ENCODE data around the gene FOXK2.
A peak's percentile ranks its signal among the peaks of the same experiment; 100 is the strongest.

Gene FOXK2

DNA sequence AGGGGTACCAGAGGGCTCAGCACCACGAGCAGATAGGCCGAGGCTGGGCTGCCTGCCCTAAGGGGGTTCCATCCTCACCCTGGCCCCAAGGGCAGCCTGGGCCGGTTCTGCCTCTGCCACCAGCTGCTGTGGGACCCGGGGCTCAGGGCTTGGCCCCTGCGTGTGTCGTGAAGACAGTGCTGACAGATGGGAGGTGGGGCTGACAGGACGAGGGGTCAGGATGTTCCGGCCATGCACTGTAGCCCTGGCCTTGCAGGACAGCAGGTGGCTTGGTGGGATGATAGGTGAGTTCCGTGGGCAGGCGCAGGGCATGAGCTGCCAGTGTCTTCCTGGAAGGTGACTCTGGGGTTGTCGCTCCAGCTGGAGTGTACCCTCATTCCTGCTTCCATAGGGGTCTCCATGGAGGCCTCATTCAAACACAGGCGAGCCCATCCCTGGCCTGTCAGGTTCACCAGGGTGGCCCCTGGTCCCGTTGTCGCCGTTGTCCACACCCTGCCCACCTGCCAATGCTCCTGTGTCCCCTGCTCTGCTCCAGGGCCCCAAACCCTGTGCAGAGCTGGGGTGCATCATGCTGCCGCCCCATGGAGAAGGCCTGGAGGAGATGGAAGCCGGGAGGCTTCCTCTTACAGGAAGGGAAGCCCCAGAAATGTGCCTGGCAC lies 71.5 kb downstream of the FOXK2 start:
- no peak for DNase-seq (ENCODE audit: low spot score)

DNA sequence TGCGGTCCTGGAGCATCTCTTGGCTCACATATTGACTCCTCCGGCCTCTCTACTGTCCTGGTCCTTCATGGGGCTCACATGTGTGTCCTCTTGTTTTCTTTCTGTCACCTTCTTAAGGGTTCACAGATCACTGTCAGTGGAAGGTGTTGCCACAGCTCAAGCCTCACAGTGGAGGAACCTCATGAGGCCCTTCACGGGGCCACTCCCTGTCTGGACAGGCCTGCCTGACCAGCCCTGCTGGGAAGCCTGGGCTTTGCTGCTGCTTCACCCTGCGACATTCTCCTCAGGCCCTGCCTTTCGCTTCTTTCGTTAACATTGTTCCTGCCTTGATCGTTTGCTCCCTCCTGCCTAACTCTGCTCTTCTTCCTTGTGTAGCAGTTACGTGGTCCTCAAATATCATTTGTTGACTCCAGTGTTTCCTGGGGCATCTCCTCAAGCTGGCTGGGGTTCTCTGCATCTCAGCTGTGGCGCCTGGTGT lies 72.8 kb downstream of the FOXK2 start:
- no peak for DNase-seq (ENCODE audit: low spot score)

GRCh38 chr17:82592767-82593589 lies 73.4 kb downstream of the FOXK2 start:
- DNase-seq (ENCODE audit: low spot score), result peak; percentile 68

DNA sequence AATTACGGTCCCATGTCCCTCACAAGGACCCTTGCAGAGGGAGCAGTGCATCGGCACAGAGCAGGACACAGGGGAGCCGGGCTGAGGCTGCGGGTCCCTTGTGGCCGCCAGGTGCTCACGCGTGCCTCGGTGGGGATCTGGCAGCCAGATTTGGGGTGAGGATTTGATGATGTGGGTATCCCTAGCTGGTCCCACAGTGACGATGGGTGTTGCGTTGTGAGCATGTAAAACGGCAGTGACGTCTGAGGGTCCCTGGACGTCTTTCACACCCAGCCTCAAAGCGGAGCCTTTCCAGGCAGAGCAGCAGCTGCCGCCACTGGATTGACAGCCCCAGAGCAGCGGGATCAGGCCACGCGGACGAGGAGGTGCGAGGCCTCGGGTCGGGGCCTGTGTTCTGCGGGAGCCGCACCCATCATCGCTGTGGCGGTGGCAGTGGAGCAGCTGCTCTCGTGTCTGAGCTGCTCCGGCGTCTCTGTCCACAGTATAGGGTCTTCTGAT lies 74.1 kb downstream of the FOXK2 start:
- no peak for DNase-seq (ENCODE audit: low spot score)

- no peak for DNase-seq (ENCODE audit: low spot score)
Observed at GRCh38 chr17:82594571-82594970, 75.0 kb downstream of the FOXK2 start.

- DNase-seq (ENCODE audit: low spot score), result no peak
Observed at GRCh38 chr17:82595893-82596292, 76.4 kb downstream of the FOXK2 start.

- DNase-seq (ENCODE audit: low spot score), result no peak
Observed at GRCh38 chr17:82596296-82596695, 76.8 kb downstream of the FOXK2 start.

DNA sequence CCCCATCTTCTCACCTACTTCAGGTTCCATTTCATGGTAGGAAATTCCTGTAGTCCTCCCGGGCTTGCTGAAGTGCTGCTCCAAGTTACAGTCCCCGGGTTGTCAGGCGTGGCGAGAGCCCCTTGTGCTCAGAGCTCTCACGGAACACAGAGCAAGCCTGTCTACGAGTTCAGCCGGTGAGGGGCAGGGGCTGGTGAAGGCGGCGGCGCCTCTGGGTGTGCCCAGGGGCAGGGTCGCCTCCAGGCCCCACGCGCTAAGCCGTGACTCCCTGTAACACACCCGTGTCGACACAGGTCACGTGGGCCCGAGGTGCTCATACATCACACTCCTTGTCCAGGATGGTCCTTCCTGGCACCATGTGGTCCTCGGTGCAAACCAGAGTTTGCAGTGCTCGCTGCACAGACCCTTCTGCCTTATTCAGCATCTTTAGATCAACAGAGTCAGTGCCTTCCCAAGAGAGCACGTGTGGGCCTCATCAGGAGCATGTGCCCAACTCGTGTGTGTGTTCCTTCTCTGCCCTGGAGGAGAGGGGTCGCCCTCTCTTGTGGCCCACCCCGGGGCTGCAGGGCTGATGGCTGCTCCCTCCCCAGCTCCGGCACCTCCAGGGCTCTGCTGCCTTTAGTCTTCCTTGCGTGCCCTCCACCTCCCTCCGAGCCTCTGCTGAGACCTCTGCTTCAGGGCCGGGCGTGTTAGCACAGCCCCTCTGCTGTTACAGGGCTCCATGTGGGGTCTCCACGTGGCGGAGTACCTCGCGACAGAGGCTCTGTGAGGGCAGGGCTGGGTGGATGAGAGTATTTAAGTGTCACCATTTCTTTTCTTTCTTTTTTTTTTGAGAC lies 77.5 kb downstream of the FOXK2 start:
- no peak for DNase-seq (ENCODE audit: low spot score)

DNA sequence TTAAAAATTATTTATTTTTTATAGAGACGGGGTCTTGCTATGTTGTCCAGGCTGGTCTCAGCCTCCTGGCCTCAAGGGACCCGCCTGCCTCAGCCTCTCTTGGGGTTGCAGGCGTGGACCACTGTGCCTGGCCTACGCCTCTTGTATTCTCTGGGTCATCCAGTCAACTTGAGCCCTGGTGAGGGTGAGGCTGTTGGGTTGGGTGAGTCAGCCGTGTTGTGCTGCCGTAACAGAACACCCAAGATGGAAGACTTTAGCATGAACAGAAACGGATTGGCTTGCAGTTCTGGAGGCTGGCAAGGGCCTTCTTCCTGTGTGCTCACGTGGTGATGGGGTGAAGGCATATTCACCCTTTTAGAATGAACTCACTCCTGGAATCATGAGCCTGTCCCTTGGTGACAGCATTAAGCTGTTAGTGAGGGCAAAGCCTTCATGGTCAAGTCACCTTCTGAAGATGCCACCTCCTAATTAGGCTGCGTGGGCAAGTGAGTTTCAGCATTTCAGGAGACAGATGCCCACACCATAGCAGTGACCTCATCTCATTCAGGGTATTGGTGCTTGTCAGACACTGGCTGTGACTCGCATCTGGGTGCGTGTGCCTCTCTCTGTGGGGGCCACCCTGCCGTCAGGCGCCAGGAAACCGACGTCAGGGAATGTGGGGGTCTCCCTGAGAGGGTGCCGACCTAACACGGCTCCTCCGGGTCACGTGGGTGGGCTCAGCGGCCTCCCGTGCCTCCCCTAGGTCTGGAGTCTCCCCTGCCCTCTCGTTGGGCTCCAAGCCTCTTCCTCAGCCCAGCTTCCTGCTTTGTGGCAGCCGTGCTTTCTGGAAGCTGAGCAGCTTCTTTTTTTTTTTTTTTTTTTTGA lies 79.0 kb downstream of the FOXK2 start:
- DNase-seq (ENCODE audit: low spot score), result no peak

GRCh38 chr17:82599674-82600661 lies 80.4 kb downstream of the FOXK2 start:
- no peak for DNase-seq (ENCODE audit: low spot score)

GRCh38 chr17:82600731-82601446 lies 81.4 kb downstream of the FOXK2 start:
- no peak for DNase-seq (ENCODE audit: low spot score)

DNA sequence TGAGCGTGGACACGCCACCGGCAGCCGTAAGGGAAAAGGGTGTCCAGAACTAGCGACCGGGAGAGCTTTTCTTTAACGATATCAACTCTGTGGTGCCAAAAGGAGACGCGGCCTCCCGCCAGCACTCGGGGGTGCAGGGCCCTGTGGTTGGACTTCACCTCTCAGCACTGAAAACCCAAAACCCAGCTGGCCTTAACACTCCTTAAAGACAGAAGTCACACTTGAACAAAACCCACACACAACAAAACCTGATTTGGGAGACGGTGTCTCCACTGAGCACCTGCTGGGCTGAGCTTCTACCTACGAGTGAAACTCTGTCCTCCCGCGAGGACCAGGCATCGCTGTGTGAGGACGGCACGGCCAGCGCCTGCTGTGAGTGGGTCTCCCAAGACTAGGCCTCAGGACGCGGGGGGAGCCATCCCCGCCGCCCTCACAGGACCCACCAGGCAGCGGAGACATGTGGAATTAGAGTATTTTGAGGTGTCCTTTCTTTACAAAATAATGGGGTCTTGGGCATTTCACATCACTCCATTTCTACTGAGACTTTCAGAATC lies 82.0 kb downstream of the FOXK2 start:
- no peak for DNase-seq (ENCODE audit: low spot score)

DNA sequence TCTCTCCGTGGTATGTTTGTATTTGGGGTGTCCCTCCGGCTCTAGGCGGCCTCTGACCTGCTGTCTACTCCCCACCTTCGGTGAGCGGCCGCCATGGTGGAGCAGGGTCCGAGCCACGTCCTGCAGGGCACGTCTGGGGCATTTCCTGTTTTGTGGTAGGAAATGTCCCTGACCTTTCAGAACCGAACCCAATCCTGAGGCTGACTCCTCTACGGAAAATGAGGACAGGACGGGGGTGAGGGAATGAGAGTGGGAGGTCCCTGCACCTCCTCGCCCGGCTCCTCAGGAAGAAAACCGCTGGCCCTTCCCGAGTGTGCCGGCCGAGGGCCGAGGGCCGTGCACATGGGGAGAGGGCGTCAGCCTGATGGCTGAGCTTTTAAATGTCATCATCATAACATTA lies 83.0 kb downstream of the FOXK2 start:
- no peak for DNase-seq (ENCODE audit: low spot score)

DNA sequence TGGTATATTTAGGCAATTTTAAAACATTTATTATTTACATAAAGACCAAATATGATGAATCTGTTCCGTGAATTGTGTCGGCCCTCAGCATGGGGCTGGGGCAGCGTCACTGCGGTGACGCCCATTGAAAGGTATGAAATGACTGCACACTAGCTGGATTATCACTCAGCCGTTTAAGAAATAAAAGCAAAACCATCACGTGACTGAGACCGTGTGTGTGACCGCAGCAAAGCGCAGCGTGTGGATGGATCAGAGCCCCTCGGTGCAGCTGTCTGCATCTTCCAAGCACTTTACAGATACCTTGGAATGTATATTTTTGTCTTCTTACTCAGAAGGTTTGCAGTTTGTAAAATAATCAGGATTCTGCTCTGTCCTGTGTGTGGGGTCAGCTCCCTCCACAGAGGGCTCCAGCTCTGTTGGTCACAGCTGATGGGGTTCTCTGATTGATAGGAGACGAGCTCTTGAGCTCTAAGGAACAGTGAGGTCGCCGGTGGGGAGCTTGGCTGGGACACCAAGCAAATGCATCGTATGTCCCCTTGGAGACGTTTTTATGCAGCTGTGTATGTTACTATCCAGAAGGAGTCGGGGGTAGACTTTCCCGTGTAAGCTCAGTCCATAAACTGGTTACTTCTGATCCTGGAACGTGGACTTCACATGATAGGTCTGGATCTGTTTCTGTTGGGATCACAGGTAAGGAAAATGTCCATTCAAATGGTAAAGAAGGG lies 83.6 kb downstream of the FOXK2 start:
- DNase-seq (ENCODE audit: low spot score), result no peak

DNA sequence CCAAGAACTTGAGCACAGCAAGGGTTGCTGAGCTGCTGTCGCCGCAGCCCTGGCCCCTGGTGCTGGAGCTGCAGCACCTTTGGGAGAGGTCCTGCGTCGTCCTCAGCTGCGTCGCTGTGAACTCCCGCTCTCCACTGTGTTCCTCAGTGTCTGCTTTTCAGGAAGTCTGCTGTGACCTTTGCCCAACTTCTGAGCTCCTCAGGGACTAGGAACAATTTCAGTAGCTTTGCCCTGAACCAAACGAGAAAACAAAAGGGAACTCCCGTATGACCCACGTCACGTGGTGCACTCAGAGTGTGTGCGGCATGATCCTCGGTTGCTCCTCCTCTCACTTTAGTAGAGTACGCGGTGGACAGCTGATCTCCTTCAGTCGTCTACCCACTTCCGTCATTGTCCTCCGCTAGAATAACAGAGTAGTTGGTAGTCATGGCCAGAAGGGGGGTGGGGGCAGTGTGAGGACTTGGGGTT lies 84.5 kb downstream of the FOXK2 start:
- no peak for DNase-seq (ENCODE audit: low spot score)

- no peak for DNase-seq (ENCODE audit: low spot score)
Observed at GRCh38 chr17:82604532-82604931, 85.0 kb downstream of the FOXK2 start.

GRCh38 chr17:82605939-82606600 lies 86.5 kb downstream of the FOXK2 start:
- no peak for DNase-seq (ENCODE audit: low spot score)

DNA sequence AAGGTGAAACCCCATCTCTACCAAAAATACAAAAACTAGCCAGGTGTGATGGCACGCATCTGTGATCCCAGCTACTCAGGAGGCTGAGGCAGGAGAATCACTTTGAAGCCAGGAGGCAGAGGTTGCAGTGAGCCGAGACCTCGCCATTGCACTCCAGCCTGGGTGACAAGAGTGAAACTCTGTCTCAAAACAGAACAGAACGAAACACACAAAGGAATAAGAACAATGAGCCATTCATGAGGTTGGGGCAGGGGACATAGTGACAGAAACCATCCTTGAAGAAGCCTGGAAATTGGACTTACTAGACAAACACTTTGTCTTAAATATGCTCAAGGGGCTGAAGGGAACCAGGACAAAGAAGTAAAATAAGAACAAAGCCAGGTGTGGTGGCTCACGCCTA lies 89.3 kb downstream of the FOXK2 start:
- DNase-seq (ENCODE audit: low spot score), result no peak

All from CD4-positive, alpha-beta T cell treated with Interleukin-2 at 100 ng/mL for 4 hours (primary cell).